HG02798 (cell line): Measurements from ENCODE around the gene FBXO22.

Experiments used
- ATAC-seq: cut with Tn5 transposase; IDR thresholded peaks from one replicate; pipeline ENCODE4 v1.9.1; 2021; ENCODE audit warnings: mild to moderate bottlenecking; ENCODE audit not compliant: unreplicated experiment, poor library complexity

The FBXO22 gene

GRCh38 chr15:75916978-75917377, 13.3 kb downstream of the FBXO22 start:
- ATAC-seq, result no peak

- no peak for ATAC-seq
Observed at GRCh38 chr15:75918135-75918534, 14.5 kb downstream of the FBXO22 start.

- ATAC-seq, result no peak
Observed at GRCh38 chr15:75920079-75920478, 16.4 kb downstream of the FBXO22 start.

GRCh38 chr15:75921732-75922703, 18.3 kb downstream of the FBXO22 start:
- ATAC-seq, result no peak

- ATAC-seq, result no peak
Observed at GRCh38 chr15:75923756-75924155, 20.1 kb downstream of the FBXO22 start.

- ATAC-seq, result no peak
Observed at GRCh38 chr15:75924576-75924975, 20.9 kb downstream of the FBXO22 start.

GRCh38 chr15:75925440-75925839, 21.8 kb downstream of the FBXO22 start:
- no peak for ATAC-seq

GRCh38 chr15:75926931-75927330, 23.3 kb downstream of the FBXO22 start:
- ATAC-seq, result no peak

- no peak for ATAC-seq
Observed at GRCh38 chr15:75927601-75928000, 23.9 kb downstream of the FBXO22 start.

- ATAC-seq, result no peak
Observed at GRCh38 chr15:75928680-75929608, 25.3 kb downstream of the FBXO22 start.

GRCh38 chr15:75929799-75930565, 26.3 kb downstream of the FBXO22 start:
- ATAC-seq, result no peak

GRCh38 chr15:75930866-75931265, 27.2 kb downstream of the FBXO22 start:
- ATAC-seq, result no peak

- no peak for ATAC-seq
Observed at GRCh38 chr15:75942464-75942863, 38.8 kb downstream of the FBXO22 start.

- no peak for ATAC-seq
Observed at GRCh38 chr15:75943246-75943645, 39.6 kb downstream of the FBXO22 start.

- ATAC-seq, result no peak
Observed at GRCh38 chr15:75943713-75944215, 40.1 kb downstream of the FBXO22 start.

GRCh38 chr15:75945953-75946352, 42.3 kb downstream of the FBXO22 start:
- ATAC-seq, result no peak

GRCh38 chr15:75947092-75947491, 43.4 kb downstream of the FBXO22 start:
- ATAC-seq, result no peak

- ATAC-seq, result no peak
Observed at GRCh38 chr15:75948761-75949296, 45.2 kb downstream of the FBXO22 start.

GRCh38 chr15:75952525-75952924, 48.8 kb downstream of the FBXO22 start:
- ATAC-seq, result no peak

GRCh38 chr15:75955720-75956119, 52.0 kb downstream of the FBXO22 start:
- no peak for ATAC-seq
